NB4 (cell line): ENCODE results near the gene TRPM4.

ENCODE experiments used
- CTCF ChIP-seq: IDR thresholded peaks from one replicate; pipeline ENCODE4 v1.5.1; 2012; ENCODE audit warnings: low read depth, low read length
- MAX ChIP-seq: IDR thresholded peaks from 2 replicates; pipeline ENCODE4 v1.6.1; 2011; ENCODE audit warnings: low read depth, low read length

DNA sequence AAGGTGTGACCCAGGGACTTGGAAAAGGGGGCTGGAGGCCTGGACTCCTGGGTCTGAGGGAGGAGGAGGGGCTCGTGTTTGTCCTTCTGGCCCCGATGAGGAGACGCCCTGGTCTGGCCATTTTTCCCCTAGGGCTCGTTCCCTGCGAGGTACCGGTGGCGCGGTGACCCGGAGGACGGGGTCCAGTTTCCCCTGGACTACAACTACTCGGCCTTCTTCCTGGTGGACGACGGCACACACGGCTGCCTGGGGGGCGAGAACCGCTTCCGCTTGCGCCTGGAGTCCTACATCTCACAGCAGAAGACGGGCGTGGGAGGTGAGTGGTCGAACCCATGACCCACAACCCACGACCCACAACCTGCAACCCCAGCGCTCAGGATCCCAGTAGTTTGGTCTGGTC, 10.8 kb downstream of the TRPM4 start:
- no peak for TF ChIP-seq CTCF
- TF ChIP-seq MAX, result no peak
